ENCODE measurements around the gene TOP1.

The TOP1 gene

GRCh38 chr20:41041693-41042092 lies 13.1 kb downstream of the TOP1 start:
- TF ChIP-seq CTCF (IDR thresholded peaks at IDR 0.05; ENCODE audit: low read depth, low read length, missing control alignments), result no peak
- no peak overlapping the region for H3K4me3 ChIP-seq (replicated peaks; ENCODE audit: low read depth, low read length)
- no peak for DNase-seq (ENCODE audit: extremely low read depth, low read depth)

GRCh38 chr20:41044409-41045062 lies 15.9 kb downstream of the TOP1 start:
- TF ChIP-seq CTCF (IDR thresholded peaks at IDR 0.05; ENCODE audit: low read depth, low read length, missing control alignments), result no peak
- H3K4me3 ChIP-seq (replicated peaks; ENCODE audit: low read depth, low read length), result no peak overlapping the region
- no peak for DNase-seq (ENCODE audit: extremely low read depth, low read depth)

GRCh38 chr20:41045671-41046070 lies 17.0 kb downstream of the TOP1 start:
- TF ChIP-seq CTCF (IDR thresholded peaks at IDR 0.05; ENCODE audit: low read depth, low read length, missing control alignments), result no peak
- DNase-seq (ENCODE audit: extremely low read depth, low read depth), result no peak
- no peak overlapping the region for H3K4me3 ChIP-seq (replicated peaks; ENCODE audit: low read depth, low read length)

- H3K4me3 ChIP-seq (replicated peaks; ENCODE audit: low read depth, low read length), result no peak overlapping the region
- TF ChIP-seq CTCF (IDR thresholded peaks at IDR 0.05; ENCODE audit: low read depth, low read length, missing control alignments), result no peak
- DNase-seq (ENCODE audit: extremely low read depth, low read depth), result no peak
Measured at GRCh38 chr20:41046716-41047115, 18.1 kb downstream of the TOP1 start.

- TF ChIP-seq CTCF (IDR thresholded peaks at IDR 0.05; ENCODE audit: low read depth, low read length, missing control alignments), result no peak
- no peak overlapping the region for H3K4me3 ChIP-seq (replicated peaks; ENCODE audit: low read depth, low read length)
- DNase-seq (ENCODE audit: extremely low read depth, low read depth), result no peak
Measured at GRCh38 chr20:41047279-41047974, 18.8 kb downstream of the TOP1 start.

- TF ChIP-seq CTCF (IDR thresholded peaks at IDR 0.05; ENCODE audit: low read depth, low read length, missing control alignments), result no peak
- no peak for DNase-seq (ENCODE audit: extremely low read depth, low read depth)
- H3K4me3 ChIP-seq (replicated peaks; ENCODE audit: low read depth, low read length), result no peak overlapping the region
Measured at GRCh38 chr20:41047975-41048305, 19.3 kb downstream of the TOP1 start.
